ENCODE measurements around the gene OR1E1. TPM values are rescaled to one million over a fixed set of nuclear protein-coding genes. Genes with fewer than 3 reads are reported as not detected.

OR1E1 gene, protein sequence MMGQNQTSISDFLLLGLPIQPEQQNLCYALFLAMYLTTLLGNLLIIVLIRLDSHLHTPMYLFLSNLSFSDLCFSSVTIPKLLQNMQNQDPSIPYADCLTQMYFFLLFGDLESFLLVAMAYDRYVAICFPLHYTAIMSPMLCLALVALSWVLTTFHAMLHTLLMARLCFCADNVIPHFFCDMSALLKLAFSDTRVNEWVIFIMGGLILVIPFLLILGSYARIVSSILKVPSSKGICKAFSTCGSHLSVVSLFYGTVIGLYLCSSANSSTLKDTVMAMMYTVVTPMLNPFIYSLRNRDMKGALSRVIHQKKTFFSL
- total RNA-seq, result not detected in 2 replicates

DNA sequence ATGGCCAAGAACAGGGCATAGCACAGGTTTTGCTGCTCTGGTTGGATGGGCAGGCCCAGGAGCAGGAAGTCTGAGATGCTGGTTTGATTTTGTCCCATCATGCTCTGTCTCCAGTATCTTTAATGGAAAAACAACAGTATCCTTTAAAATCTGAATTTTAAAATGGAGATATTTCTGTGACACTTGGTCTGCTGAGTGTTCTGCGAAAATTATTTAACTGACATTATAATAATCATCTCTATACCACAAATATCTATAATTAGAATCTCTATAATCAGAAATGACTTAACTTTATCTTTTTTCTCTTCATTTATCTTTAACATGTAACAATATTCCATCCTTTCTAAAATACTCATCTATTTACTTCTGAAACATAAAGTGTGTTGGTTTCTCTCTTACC is at the start of gene OR1E1:
Gene OR1E1, minus strand, starts transcription at position 101 of the 400 bp plus-strand sequence. Its CDS starts 0 bp downstream, at position 101.

DNA sequence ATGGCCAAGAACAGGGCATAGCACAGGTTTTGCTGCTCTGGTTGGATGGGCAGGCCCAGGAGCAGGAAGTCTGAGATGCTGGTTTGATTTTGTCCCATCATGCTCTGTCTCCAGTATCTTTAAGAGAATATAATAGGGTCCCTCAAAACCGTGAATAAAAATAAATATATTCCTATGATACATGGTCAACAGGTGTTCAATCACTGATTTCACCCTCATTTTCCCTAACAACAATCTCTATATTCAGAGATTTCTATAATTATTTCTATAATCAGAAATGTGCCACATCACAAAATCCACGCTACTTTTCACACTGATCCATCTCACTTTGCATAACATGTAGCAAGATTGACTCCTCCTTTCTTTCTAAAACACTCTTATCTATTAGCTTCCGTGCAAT is 35.5 kb upstream of the OR1E1 start, which contains the start of gene OR1E2:
Gene OR1E2, minus strand, starts transcription at position 101 of the 400 bp plus-strand sequence. Its CDS starts 0 bp downstream, at position 101.

DNA sequence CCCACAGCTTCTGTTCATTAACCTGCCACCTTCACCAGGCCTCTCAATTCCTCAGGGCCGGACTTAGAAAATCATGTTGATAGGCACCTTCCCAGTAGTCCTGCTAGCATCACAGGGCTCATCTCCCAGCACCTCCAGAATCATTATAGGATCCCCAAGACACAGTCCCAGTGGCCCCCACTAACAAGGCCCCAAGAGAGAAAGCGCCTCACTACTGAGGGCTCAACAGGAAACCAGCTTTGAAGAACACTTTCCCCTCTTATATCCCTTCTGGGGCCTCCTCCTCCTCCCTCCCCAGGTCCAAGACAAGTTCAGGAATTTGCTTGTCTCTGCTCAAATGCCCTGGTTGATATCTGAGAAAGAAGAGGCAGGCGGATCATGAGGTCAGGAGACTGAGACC is 12.9 kb upstream of the OR1E1 start, which contains the start of gene OR3A3:
Gene OR3A3, plus strand, starts transcription at position 301 of the 400 bp plus-strand sequence.

DNA sequence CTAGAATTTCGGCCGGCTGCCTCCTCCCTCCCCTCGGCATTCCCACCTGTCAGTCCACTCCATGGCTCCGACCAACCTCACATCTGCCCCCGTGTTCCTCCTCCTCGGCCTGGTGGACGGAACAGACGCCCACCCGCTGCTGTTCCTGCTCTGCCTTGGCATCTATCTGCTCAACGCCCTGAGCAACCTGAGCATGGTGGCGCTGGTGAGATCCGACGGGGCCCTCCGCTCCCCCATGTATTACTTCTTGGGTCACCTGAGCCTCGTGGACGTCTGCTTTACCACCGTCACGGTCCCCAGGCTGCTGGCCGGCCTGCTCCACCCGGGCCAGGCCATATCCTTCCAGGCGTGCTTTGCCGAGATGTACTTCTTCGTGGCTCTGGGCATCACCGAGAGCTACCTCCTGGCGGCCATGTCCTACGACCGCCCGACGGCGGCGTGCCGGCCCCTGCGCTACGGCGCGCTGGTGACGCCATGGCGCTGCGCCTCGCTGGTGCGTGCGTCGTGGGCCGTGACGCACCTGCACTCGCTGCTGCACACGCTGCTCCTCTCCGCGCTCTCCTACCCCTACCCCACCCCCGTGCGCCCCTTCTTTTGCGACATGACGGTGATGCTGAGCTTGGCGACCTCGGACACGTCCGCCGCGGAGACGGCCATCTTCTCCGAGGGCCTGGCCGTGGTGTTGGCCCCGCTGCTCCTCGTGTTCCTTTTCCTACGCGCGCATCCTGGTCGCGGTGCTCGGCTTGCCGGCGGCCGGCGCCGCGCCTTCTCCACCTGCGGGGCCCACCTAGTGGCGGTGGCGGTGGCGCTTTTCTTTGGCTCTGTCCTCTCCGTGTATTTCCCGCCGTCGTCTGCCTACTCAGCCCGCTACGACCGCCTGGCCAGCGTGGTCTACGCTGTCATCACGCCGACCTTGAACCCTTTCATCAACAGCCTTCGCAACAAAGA is 12.1 kb downstream of the OR1E1 start, which contains the start of gene OR3A2:
Gene OR3A2, minus strand, starts transcription at position 440 of the 948 bp plus-strand sequence.

Other genes starting within 250 kb of the OR1E1 start
- gene OR1A2, start 200.9 kb downstream of the OR1E1 start, total RNA-seq, result not detected in 2 replicates
- not detected in 2 replicates for gene OR1A1, start 190.7 kb downstream of the OR1E1 start, total RNA-seq
- not detected in 2 replicates for gene OR3A1, start 100.0 kb downstream of the OR1E1 start, total RNA-seq
- gene OR3A2, start 12.1 kb downstream of the OR1E1 start, total RNA-seq, result not detected in 2 replicates
- not detected in 2 replicates for gene OR3A3, start 13.0 kb upstream of the OR1E1 start, total RNA-seq
- not detected in 2 replicates for gene OR1E2, start 35.4 kb upstream of the OR1E1 start, total RNA-seq
- not detected in 2 replicates for gene SPATA22, start 73.4 kb upstream of the OR1E1 start, total RNA-seq
- not detected in 2 replicates for gene ASPA, start 77.6 kb upstream of the OR1E1 start, total RNA-seq
- 2.0 and 4.9 TPM in 2 replicates for gene TRPV3, start 159.4 kb upstream of the OR1E1 start, total RNA-seq
- 0.46 and 1.5 TPM in 2 replicates for gene TRPV1, start 211.0 kb upstream of the OR1E1 start, total RNA-seq
- 13.9 and 17.6 TPM in 2 replicates for gene SHPK, start 237.8 kb upstream of the OR1E1 start, total RNA-seq
- gene CTNS, start 238.3 kb upstream of the OR1E1 start, total RNA-seq, result 8.1 and 14.3 TPM in 2 replicates